HEK293 (cell line): ENCODE data around the gene TTLL10.
"Not testable (repeated sequence)": the region's sequence is repeated elsewhere in the genome, so short reads cannot be mapped to it uniquely, and the experiment has no call there.

Source experiments
- CTCF ChIA-PET: fragments of 350-600 bp; formaldehyde crosslinking; extraction: SDS; loops from one replicate; lab custom pipeline; 2021; ENCODE audit warnings: antibody characterized with exemption; lab: Yijun Ruan, JAX
- POLR2A ChIA-PET: fragments of 300-600 bp; formaldehyde crosslinking; extraction: SDS; loops from one replicate; lab custom pipeline; 2020; ENCODE audit warnings: antibody characterized with exemption, inconsistent platforms; lab: Yijun Ruan, JAX
- H3K27ac ChIP-seq: fragments of 200-500 bp; sonication (Bioruptor generic); 2 replicates; pipeline ENCODE4 v1.5.1; 2014; ENCODE audit warnings: low read depth, low read length, control low read depth, inconsistent platforms; ENCODE audit errors: extremely low read depth
- H3K36me3 ChIP-seq, 2 experiments: fragments of 200-500 bp in 1 of 2; sonication (Bioruptor generic) in 1 of 2; 1 replicate in 1 of 2; 2 replicates in 1 of 2; pipeline ENCODE4 v1.5.1; 2014 to 2017; ENCODE audit warnings: inconsistent platforms in 2 of 2, low read length in 2 of 2; ENCODE audit not compliant: control insufficient read depth in 2 of 2, insufficient read depth in 1 of 2
- H3K4me1 ChIP-seq: fragments of 200-500 bp; sonication (Bioruptor generic); 2 replicates; pipeline ENCODE4 v1.5.1; 2014; ENCODE audit warnings: mild to moderate bottlenecking, low read length, inconsistent platforms; ENCODE audit not compliant: control insufficient read depth, insufficient read depth
- H3K4me3 ChIP-seq: 2 replicates; pipeline ENCODE4 v1.5.1; 2011; ENCODE audit warnings: low read depth, mild to moderate bottlenecking, control low read depth, low read length, moderate library complexity
- H3K9me3 ChIP-seq: fragments of 200-500 bp; sonication (Bioruptor generic); 2 replicates; pipeline ENCODE4 v1.5.1; 2014; ENCODE audit warnings: low read depth, low read length, inconsistent platforms; ENCODE audit not compliant: control insufficient read depth, insufficient read depth
- EGR2 ChIP-seq: fragments of 450-650 bp; formaldehyde crosslinking; IDR thresholded peaks from 2 replicates; pipeline ENCODE4 v1.5.1; 2016; ENCODE audit warnings: low read depth, missing biosample characterization, missing genetic modification characterization
- GLIS1 ChIP-seq: fragments of 450-650 bp; formaldehyde crosslinking; IDR thresholded peaks from 2 replicates; pipeline ENCODE4 v1.5.1; 2016; ENCODE audit warnings: missing biosample characterization, missing genetic modification characterization
- GLIS2 ChIP-seq: fragments of 450-650 bp; formaldehyde crosslinking; IDR thresholded peaks from 2 replicates; pipeline ENCODE4 v1.5.1; 2016; ENCODE audit warnings: missing biosample characterization, missing genetic modification characterization
- HOXA7 ChIP-seq: sonication (generic); formaldehyde crosslinking; IDR thresholded peaks from 2 replicates; pipeline ENCODE4 v1.8.1; 2022; ENCODE audit warnings: missing genetic modification reagents, borderline replicate concordance
- IKZF3 ChIP-seq: fragments of 450-650 bp; IDR thresholded peaks from 2 replicates; pipeline ENCODE4 v1.5.0; 2018; ENCODE audit warnings: missing biosample characterization, mild to moderate bottlenecking, missing genetic modification characterization, moderate library complexity
- KLF1 ChIP-seq: fragments of 450-650 bp; formaldehyde crosslinking; IDR thresholded peaks from 2 replicates; pipeline ENCODE4 v1.5.1; 2016; ENCODE audit warnings: missing biosample characterization, missing genetic modification characterization
- KLF8 ChIP-seq: fragments of 450-650 bp; formaldehyde crosslinking; IDR thresholded peaks from 2 replicates; pipeline ENCODE4 v1.5.1; 2016; ENCODE audit warnings: missing biosample characterization, missing genetic modification characterization
- SCRT1 ChIP-seq: fragments of 450-650 bp; formaldehyde crosslinking; IDR thresholded peaks from 2 replicates; pipeline ENCODE4 v1.5.1; 2016; ENCODE audit warnings: missing biosample characterization, missing genetic modification characterization, borderline replicate concordance
- SP2 ChIP-seq: fragments of 450-650 bp; formaldehyde crosslinking; IDR thresholded peaks from 2 replicates; pipeline ENCODE4 v1.5.1; 2016; ENCODE audit warnings: missing biosample characterization, missing genetic modification characterization
- SP7 ChIP-seq: fragments of 450-650 bp; formaldehyde crosslinking; IDR thresholded peaks from 2 replicates; pipeline ENCODE4 v1.5.1; 2016; ENCODE audit warnings: missing biosample characterization, missing genetic modification characterization
- ZBTB20 ChIP-seq: fragments of 450-650 bp; formaldehyde crosslinking; IDR thresholded peaks from 2 replicates; pipeline ENCODE4 v1.5.1; 2016; ENCODE audit warnings: missing biosample characterization, missing genetic modification characterization
- ZBTB7A ChIP-seq: fragments of 450-650 bp; formaldehyde crosslinking; IDR thresholded peaks from 2 replicates; pipeline ENCODE4 v1.5.1; 2016; ENCODE audit warnings: low read depth, missing biosample characterization, missing genetic modification characterization
- ZFHX2 ChIP-seq: fragments of 450-650 bp; formaldehyde crosslinking; conservative IDR thresholded peaks from 2 replicates; pipeline ENCODE4 v1.5.1; 2016; ENCODE audit warnings: missing biosample characterization, missing genetic modification characterization
- ZNF114 ChIP-seq: fragments of 450-650 bp; formaldehyde crosslinking; IDR thresholded peaks from 2 replicates; pipeline ENCODE4 v1.5.0; 2017; ENCODE audit warnings: missing biosample characterization, missing genetic modification characterization
- ZNF157 ChIP-seq: fragments of 450-650 bp; formaldehyde crosslinking; IDR thresholded peaks from 2 replicates; pipeline ENCODE4 v1.5.1; 2016; ENCODE audit warnings: missing biosample characterization, missing genetic modification characterization
- ZNF24 ChIP-seq: fragments of 450-650 bp; formaldehyde crosslinking; IDR thresholded peaks from 2 replicates; pipeline ENCODE4 v1.5.1; 2016; ENCODE audit warnings: missing biosample characterization, missing genetic modification characterization
- ZNF416 ChIP-seq: fragments of 450-650 bp; formaldehyde crosslinking; IDR thresholded peaks from 2 replicates; pipeline ENCODE4 v1.5.1; 2016; ENCODE audit warnings: missing biosample characterization, missing genetic modification characterization
- ZNF664 ChIP-seq: fragments of 450-650 bp; formaldehyde crosslinking; IDR thresholded peaks from 2 replicates; pipeline ENCODE4 v1.5.1; 2016; ENCODE audit warnings: missing biosample characterization, missing genetic modification characterization
- TF ChIP-seq, protein P1 (sequence below): fragments of 450-650 bp; formaldehyde crosslinking; IDR thresholded peaks from 2 replicates; pipeline ENCODE4 v1.5.1; 2016; ENCODE audit warnings: missing biosample characterization, missing genetic modification characterization

Gene TTLL10

DNA sequence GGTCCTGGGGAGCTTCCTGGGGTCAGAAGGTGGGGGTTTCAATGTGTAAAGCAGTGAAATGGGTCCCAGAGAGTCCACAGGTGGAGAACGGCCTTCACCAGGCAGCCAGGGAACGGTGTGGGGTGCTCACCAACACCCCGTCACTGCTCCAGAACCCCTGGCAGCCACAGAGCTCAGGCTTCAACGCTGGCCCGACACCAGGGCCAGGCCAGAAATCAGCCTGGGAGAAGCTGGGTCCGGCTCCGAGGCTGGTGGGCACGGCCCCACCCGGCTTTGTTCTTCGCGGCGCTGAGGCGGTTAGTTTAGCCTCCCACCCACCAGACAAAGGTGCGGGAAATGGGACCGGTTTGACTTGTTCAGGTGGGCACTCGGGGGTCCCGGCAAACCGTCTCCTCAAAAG lies 33.0 kb upstream of the TTLL10 start (continued):
- TF ChIP-seq, protein P1, sequence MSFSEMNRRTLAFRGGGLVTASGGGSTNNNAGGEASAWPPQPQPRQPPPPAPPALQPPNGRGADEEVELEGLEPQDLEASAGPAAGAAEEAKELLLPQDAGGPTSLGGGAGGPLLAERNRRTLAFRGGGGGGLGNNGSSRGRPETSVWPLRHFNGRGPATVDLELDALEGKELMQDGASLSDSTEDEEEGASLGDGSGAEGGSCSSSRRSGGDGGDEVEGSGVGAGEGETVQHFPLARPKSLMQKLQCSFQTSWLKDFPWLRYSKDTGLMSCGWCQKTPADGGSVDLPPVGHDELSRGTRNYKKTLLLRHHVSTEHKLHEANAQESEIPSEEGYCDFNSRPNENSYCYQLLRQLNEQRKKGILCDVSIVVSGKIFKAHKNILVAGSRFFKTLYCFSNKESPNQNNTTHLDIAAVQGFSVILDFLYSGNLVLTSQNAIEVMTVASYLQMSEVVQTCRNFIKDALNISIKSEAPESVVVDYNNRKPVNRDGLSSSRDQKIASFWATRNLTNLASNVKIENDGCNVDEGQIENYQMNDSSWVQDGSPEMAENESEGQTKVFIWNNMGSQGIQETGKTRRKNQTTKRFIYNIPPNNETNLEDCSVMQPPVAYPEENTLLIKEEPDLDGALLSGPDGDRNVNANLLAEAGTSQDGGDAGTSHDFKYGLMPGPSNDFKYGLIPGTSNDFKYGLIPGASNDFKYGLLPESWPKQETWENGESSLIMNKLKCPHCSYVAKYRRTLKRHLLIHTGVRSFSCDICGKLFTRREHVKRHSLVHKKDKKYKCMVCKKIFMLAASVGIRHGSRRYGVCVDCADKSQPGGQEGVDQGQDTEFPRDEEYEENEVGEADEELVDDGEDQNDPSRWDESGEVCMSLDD (tag by site-specific recombination), result peak; percentile 80; the same call in 1 of the 2 replicates
- TF ChIP-seq SCRT1 (no peak), ZBTB20 (tag by site-specific recombination) (no peak)

DNA sequence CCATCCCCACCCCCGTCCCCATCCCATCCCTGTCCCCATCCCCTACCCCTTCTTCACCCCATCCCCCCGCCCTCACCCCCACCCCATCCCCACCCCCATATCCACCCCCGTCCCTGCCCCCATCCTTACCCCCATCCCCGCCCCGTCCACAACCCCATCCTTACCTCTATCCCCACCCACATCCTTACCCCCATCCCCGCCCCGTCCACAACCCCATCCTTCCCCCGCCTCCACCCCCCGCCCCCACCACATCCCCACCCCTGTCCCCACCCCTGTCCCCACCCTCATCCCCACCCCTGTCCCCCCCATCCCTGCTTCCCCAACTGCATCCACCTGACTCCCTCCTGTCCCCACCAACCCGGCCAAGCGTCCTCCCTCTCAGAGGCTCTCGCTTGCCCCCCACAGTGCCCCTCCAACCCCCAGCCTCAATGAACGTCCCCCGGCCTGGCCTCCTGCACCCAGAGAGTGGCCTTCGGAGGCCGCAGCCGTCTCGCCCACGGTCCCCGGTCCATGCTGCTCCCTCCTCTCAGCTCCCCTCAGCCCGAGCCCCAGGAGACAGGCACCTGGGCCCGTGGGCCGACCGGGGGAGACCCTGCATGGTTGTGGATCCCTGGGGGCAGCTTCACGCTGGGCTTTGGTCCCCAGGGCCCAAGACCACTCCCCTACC lies 32.3 kb upstream of the TTLL10 start:
- no peaks in the 10 kb centered on the region for H3K36me3 ChIP-seq
- H3K4me1 ChIP-seq, result no peaks in the 10 kb centered on the region
- ChIA-PET CTCF (interaction anchor here (1.7 kb wide), 1 partner anchor 19 kb away, joined by 4 read pairs; no protein-coding TSS in a partner anchor), POLR2A (no interaction called here)
- no peak overlapping the region for H3K27ac ChIP-seq
- H3K4me3 ChIP-seq, result no peak overlapping the region
- H3K9me3 ChIP-seq, result no peaks in the 10 kb centered on the region
- TF ChIP-seq GLIS2 (tag by site-specific recombination) (peak; percentile 42; the same call in 1 of the 2 replicates), ZNF157 (tag by site-specific recombination) (no peak), KLF1 (tag by site-specific recombination) (0 out of 2 replicates have a peak, but pooled peaks have one; percentile 9), ZFHX2 (peak; percentile 9; the same call in 1 of the 2 replicates), ZNF24 (tag by site-specific recombination) (no peak), ZNF664 (tag by site-specific recombination) (no peak)

DNA sequence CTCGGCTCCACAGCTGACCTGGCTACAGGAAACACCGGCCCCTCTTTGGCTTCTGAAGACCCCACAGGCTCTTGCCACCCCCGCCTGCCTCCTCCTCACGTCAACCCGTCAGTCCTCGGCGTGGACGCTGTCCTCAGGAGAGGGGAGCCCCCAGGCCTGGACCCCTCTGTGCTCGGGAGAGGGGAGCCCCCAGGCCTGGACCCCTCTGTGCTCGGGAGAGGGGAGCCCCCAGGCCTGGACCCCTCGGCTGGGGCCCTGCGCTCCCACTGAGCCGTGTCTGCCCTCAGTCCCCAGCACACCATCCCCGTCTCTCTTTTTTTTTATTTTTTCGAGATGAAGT lies 31.8 kb upstream of the TTLL10 start:
- Histone ChIP-seq H3K36me3 (no peaks in the 10 kb centered on the region), H3K27ac (no peak overlapping the region), H3K4me1 (no peaks in the 10 kb centered on the region), H3K9me3 (no peaks in the 10 kb centered on the region), H3K4me3 (no peak overlapping the region)
- ChIA-PET CTCF (no interaction called here), POLR2A (no interaction called here)
- TF ChIP-seq HOXA7 (CRISPR knock-in tag) (no peak), IKZF3 (tag by site-specific recombination) (no peak), ZNF416 (no peak), GLIS2 (tag by site-specific recombination) (peak; percentile 44; the same call in 1 of the 2 replicates), ZNF114 (tag by site-specific recombination) (no peak)
- TF ChIP-seq, protein P1 (tag by site-specific recombination), result no peak

DNA sequence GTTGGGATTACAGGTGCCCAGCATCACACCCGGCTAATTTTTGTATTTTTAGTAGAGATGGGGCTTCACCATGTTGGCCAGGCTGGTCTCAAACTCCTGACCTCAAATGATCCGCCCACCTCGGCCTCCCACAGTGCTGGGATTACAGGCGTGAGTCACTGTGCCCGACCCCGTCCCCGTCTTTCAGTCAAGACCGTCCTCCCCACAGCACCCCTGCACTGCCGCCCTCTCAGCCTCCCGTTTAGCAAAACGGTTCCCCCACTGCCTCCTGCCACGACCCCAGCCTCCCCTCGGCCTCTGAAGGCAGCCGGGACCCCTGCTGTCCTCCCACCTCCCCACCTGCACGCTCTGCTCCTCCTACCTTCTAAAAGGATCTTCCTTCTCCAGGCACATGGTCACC lies 31.3 kb upstream of the TTLL10 start:
- CTCF ChIA-PET, H3K27ac ChIP-seq, H3K9me3 ChIP-seq, H3K4me3 ChIP-seq, H3K4me1 ChIP-seq, POLR2A ChIA-PET, H3K36me3 ChIP-seq: not testable (repeated sequence)
- TF ChIP-seq KLF8 (tag by site-specific recombination) (peak; percentile 25; the same call in 1 of the 2 replicates), GLIS1 (tag by site-specific recombination) (peak; percentile 67), ZBTB7A (tag by site-specific recombination) (0 out of 2 replicates have a peak, but pooled peaks have one; percentile 55), SP7 (peak; percentile 44; the same call in 1 of the 2 replicates), KLF1 (tag by site-specific recombination) (peak; percentile 40; the same call in 1 of the 2 replicates), EGR2 (tag by site-specific recombination) (peak; percentile 92), ZFHX2 (peak; percentile 97), SP2 (peak; percentile 32; the same call in 1 of the 2 replicates)
- TF ChIP-seq, protein P1 (tag by site-specific recombination), result peak; percentile 15; the same call in 1 of the 2 replicates
